ENCODE measurements around the gene ANKRD24.
A peak's percentile ranks its signal among the peaks of the same experiment; 100 is the strongest.
"Not testable (repeated sequence)": the region's sequence is repeated elsewhere in the genome, so short reads cannot be mapped to it uniquely, and the experiment has no call there.

ANKRD24 gene

DNA sequence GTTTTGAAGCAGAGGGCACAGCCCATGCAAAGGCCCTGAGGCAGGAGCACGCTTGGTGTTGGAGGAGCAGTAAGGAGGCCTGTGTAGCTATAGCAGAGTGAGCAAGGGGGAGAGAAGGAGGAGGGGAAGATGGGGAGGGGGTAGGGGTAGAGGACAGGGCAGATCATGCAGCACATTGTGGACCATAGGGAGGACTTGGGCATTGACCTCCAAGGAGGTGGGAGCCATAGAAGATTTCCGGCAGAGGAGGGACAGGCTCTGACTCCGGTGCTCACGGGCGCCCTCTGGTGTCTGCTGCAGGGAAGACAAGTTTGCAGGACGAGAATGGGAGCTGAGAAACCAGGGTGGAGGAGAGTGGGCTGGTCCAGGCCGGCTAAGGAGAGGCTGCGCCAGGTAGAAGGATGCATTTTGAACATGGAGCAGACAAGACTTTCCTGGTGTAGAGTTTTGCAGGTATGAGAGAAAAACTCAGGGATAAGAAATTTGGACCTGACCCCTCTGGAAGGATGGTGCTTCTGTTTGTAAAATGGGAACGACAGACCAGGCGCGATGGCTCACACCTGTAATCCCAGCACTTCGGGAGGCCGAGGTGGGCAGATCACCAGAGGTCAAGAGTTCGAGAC, 42.8 kb upstream of the ANKRD24 start:
- Histone ChIP-seq H3K4me3 (IDR thresholded peaks at IDR 0.05; ENCODE audit: insufficient read depth, low read depth, low read length) (no peak overlapping the region), H3K27ac (no peak overlapping the region), H2AFZ (ENCODE audit: low read depth) (no peak overlapping the region)

DNA sequence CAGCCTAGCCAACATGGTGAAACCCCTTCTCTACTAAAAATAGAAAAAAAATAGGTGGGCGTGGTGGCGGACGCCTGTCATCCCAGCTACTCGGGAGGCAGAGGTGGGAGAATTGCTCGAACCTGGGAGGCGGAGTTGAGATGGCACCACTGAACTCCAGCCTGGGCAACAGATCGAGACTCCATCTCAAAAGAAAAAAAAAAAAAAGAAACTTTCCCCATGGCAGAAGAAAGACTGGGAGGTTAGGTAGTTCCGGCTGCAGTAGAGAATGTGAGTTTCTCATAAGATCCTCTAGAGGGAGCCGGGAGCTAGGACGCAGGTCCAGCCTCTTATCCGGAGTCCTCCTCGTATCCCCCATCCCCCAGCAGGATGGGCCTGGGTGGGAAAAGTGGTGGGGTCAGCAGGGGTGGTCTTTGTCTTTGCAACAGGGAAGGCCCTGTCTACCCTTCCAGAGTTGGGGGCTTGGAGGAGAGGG, 42.2 kb upstream of the ANKRD24 start:
- H3K27ac ChIP-seq = no peak overlapping the region
- H4K20me1 ChIP-seq (ENCODE audit: insufficient read depth) = no peaks in the 10 kb centered on the region
- H3K9ac ChIP-seq = no peak overlapping the region
- H2AFZ ChIP-seq (ENCODE audit: low read depth) = no peak overlapping the region
- TF ChIP-seq, protein P1, sequence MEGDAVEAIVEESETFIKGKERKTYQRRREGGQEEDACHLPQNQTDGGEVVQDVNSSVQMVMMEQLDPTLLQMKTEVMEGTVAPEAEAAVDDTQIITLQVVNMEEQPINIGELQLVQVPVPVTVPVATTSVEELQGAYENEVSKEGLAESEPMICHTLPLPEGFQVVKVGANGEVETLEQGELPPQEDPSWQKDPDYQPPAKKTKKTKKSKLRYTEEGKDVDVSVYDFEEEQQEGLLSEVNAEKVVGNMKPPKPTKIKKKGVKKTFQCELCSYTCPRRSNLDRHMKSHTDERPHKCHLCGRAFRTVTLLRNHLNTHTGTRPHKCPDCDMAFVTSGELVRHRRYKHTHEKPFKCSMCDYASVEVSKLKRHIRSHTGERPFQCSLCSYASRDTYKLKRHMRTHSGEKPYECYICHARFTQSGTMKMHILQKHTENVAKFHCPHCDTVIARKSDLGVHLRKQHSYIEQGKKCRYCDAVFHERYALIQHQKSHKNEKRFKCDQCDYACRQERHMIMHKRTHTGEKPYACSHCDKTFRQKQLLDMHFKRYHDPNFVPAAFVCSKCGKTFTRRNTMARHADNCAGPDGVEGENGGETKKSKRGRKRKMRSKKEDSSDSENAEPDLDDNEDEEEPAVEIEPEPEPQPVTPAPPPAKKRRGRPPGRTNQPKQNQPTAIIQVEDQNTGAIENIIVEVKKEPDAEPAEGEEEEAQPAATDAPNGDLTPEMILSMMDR (conservative IDR thresholded peaks at IDR 0.05; ENCODE audit: low read depth, low read length) = no peak; the same call in none of the 2 replicates
- H3K4me2 ChIP-seq = no peak overlapping the region
- no peak overlapping the region for H3K4me3 ChIP-seq (IDR thresholded peaks at IDR 0.05; ENCODE audit: insufficient read depth, low read depth, low read length)
- peaks cover 58% of the 10 kb centered on the region for H3K27me3 ChIP-seq (ENCODE audit: insufficient read depth, low read depth)
- H3K36me3 ChIP-seq (ENCODE audit: insufficient read depth) = no peaks in the 10 kb centered on the region
- no peaks in the 10 kb centered on the region for H3K79me2 ChIP-seq (ENCODE audit: insufficient read depth, low read depth)
- H3K4me1 ChIP-seq (ENCODE audit: low read depth, poor library complexity, severe bottlenecking) = peaks cover 4% of the 10 kb centered on the region

More for the DNA sequence above, 42.8 kb upstream of the ANKRD24 start:
- H3K9ac ChIP-seq = no peak overlapping the region
- H3K4me2 ChIP-seq = no peak overlapping the region
- no peaks in the 10 kb centered on the region for H4K20me1 ChIP-seq (ENCODE audit: insufficient read depth)
- TF ChIP-seq, protein P1 (conservative IDR thresholded peaks at IDR 0.05; ENCODE audit: low read depth, low read length) = peak; percentile 77
- peaks cover 60% of the 10 kb centered on the region for H3K27me3 ChIP-seq (ENCODE audit: insufficient read depth, low read depth)
- H3K79me2 ChIP-seq (ENCODE audit: insufficient read depth, low read depth) = no peaks in the 10 kb centered on the region
- H3K4me1 ChIP-seq (ENCODE audit: low read depth, poor library complexity, severe bottlenecking) = peaks cover 4% of the 10 kb centered on the region
- no peaks in the 10 kb centered on the region for H3K36me3 ChIP-seq (ENCODE audit: insufficient read depth)

DNA sequence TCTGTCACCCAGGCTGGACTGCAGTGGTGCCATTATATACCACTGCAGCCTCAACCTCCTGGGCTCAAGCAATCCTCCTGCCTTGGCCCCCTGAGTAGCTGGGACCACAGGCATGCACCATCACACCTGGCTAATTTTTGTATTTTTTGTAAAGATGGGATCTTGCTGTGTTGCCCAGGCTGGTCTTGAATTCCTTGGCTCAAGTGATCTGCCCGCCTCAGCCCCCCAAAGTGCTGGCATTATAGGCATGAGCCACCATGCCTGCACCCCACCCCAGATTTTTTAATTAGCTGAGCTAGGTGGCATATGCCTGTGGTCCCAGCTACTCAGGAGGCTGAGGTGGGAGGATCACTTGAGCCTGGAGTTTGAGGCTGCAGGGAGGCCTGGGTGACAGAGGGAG, 39.6 kb upstream of the ANKRD24 start:
- H3K27ac ChIP-seq; H3K4me3 ChIP-seq (IDR thresholded peaks at IDR 0.05; ENCODE audit: insufficient read depth, low read depth, low read length); H3K4me1 ChIP-seq (ENCODE audit: low read depth, poor library complexity, severe bottlenecking): not testable (repeated sequence)

DNA sequence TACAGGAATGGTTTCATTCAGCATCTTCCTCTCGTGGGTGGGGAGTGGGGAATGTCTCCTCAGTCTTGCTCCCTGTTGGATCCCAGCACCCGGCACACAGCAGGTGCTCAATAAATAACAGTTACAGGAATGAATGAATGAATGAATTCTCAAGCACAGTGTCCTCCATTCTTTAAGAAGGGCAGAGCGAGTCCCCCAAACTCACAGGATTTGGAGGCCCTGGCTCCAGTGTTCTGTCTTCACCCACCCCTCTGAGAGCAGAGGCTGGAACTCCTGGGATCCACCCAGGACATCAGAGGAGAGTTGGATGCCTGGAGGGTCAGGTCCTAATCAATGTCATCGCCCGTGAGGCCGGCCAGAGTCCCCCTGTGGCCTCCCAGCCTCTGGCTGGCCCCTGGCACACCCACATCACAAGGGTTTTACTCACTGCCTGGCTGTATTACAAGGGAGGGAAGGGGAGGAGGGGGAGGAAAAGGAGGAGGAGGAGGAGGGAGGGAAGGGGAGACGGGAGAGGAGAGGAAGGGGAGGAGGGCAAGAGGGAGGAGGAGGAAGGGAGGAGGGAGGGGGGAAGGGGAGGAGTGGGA, 37.7 kb upstream of the ANKRD24 start:
- peaks cover 87% of the 10 kb centered on the region for H3K27me3 ChIP-seq (ENCODE audit: insufficient read depth, low read depth)
- no peaks in the 10 kb centered on the region for H4K20me1 ChIP-seq (ENCODE audit: insufficient read depth)
- H3K79me2 ChIP-seq (ENCODE audit: insufficient read depth, low read depth) = no peaks in the 10 kb centered on the region
- no peak overlapping the region for H3K4me3 ChIP-seq (IDR thresholded peaks at IDR 0.05; ENCODE audit: insufficient read depth, low read depth, low read length)
- no peak overlapping the region for H3K9ac ChIP-seq
- no peak overlapping the region for H2AFZ ChIP-seq (ENCODE audit: low read depth)
- H3K4me2 ChIP-seq = no peak overlapping the region
- TF ChIP-seq, protein P1 (conservative IDR thresholded peaks at IDR 0.05; ENCODE audit: low read depth, low read length) = no peak
- no peaks in the 10 kb centered on the region for H3K36me3 ChIP-seq (ENCODE audit: insufficient read depth)
- peaks cover 4% of the 10 kb centered on the region for H3K4me1 ChIP-seq (ENCODE audit: low read depth, poor library complexity, severe bottlenecking)
- H3K27ac ChIP-seq = no peak overlapping the region

More for the DNA sequence above, 39.6 kb upstream of the ANKRD24 start:
- H4K20me1 ChIP-seq (ENCODE audit: insufficient read depth); H3K4me2 ChIP-seq; H2AFZ ChIP-seq (ENCODE audit: low read depth); H3K36me3 ChIP-seq (ENCODE audit: insufficient read depth); H3K9ac ChIP-seq; H3K79me2 ChIP-seq (ENCODE audit: insufficient read depth, low read depth): not testable (repeated sequence)
- peaks cover 68% of the 10 kb centered on the region for H3K27me3 ChIP-seq (ENCODE audit: insufficient read depth, low read depth)

Measured in KMS-11 (cell line).